Ascending aorta (tissue), 2 donors: ENCODE measurements around the gene SRL. TPM values are rescaled to one million over a fixed set of nuclear protein-coding genes. Genes with fewer than 3 reads are reported as not detected.

Source experiments
- DNase-seq, 2 donors: peaks; one replicate each; pipeline ENCODE4 v3.0.0-alpha.2; 2019; ENCODE audit warnings: low spot score in 2 of 2
- H3K27ac ChIP-seq, 2 donors: fragments of 200-600 bp; sonication (generic); one replicate each; pipeline ENCODE4 v1.5.1; 2016 to 2017; ENCODE audit warnings: mild to moderate bottlenecking in 1 of 2
- H3K27me3 ChIP-seq: fragments of 200-600 bp; sonication (generic); one replicate; pipeline ENCODE4 v1.5.1; 2017
- H3K36me3 ChIP-seq, 2 donors: fragments of 200-600 bp; sonication (generic); one replicate each; pipeline ENCODE4 v1.5.1; 2016
- H3K4me1 ChIP-seq, 2 donors: fragments of 200-600 bp; sonication (generic); one replicate each; pipeline ENCODE4 v1.5.1; 2016 to 2017; ENCODE audit warnings: mild to moderate bottlenecking in 1 of 2
- H3K4me3 ChIP-seq, 2 donors: fragments of 200-600 bp; sonication (generic); one replicate each; pipeline ENCODE4 v1.5.1; 2016 to 2017; ENCODE audit warnings: mild to moderate bottlenecking in 1 of 2
- H3K9me3 ChIP-seq, 2 donors: fragments of 200-600 bp; sonication (generic); one replicate each; pipeline ENCODE4 v1.5.1; 2016
- CTCF ChIP-seq, 3 experiments: fragments of 200-600 bp in 2 of 3; fragments of 450-650 bp in 1 of 3; sonication (generic) in 2 of 3; IDR thresholded peaks; one replicate each; pipeline ENCODE4 v1.5.1; 2016 to 2019; ENCODE audit warnings: antibody characterized with exemption in 3 of 3, mild to moderate bottlenecking in 1 of 3, moderate library complexity in 1 of 3
- intact Hi-C: fragments of 100-400 bp; cut with DNase I; formaldehyde crosslinking; loops from one replicate; pipeline ENCODE4 v1.15.1; 2023
- total RNA-seq: library from RNA; depleted of rRNA; stranded (reverse); fragments of >200 nt; gene quantifications from one replicate; pipeline ENCODE4 v1.1.0, GENCODE V29; 2016

The SRL gene
- total RNA-seq, 1 donor from 2014 or later: 15.6 TPM

GRCh38 chr16:4152267-4152666 is 89.6 kb downstream of the SRL start:
- TF ChIP-seq CTCF (IDR thresholded peaks at IDR 0.05): no peak
- Histone ChIP-seq H3K27ac (no peak overlapping the region), H3K27me3 (no peaks in the 10 kb centered on the region), H3K4me3 (no peak overlapping the region), H3K4me1 (no peaks in the 10 kb centered on the region), H3K9me3 (peaks cover 0 to 5% of the 10 kb centered on the region in 2 donors), H3K36me3 (no peaks in the 10 kb centered on the region)
- DNase-seq: no peak
- intact Hi-C loops: no loop called here

- no peak for TF ChIP-seq CTCF (IDR thresholded peaks at IDR 0.05)
- H3K4me1 ChIP-seq: no peaks in the 10 kb centered on the region
- no peak overlapping the region for H3K27ac ChIP-seq
- H3K27me3 ChIP-seq: no peaks in the 10 kb centered on the region
- DNase-seq: no peak
- no peak overlapping the region for H3K4me3 ChIP-seq
- H3K36me3 ChIP-seq: no peaks in the 10 kb centered on the region
- intact Hi-C loops: no loop called here
- peaks cover 0 to 5% of the 10 kb centered on the region in 2 donors for H3K9me3 ChIP-seq
Measured at GRCh38 chr16:4147236-4147635, 94.6 kb downstream of the SRL start.

- no peaks in the 10 kb centered on the region for H3K4me1 ChIP-seq
- no peaks in the 10 kb centered on the region for H3K27me3 ChIP-seq
- H3K36me3 ChIP-seq: no peaks in the 10 kb centered on the region
- no peak for DNase-seq
- H3K4me3 ChIP-seq: no peak overlapping the region
- TF ChIP-seq CTCF (IDR thresholded peaks at IDR 0.05): no peak
- intact Hi-C loops: no loop called here
- H3K9me3 ChIP-seq: no peaks in the 10 kb centered on the region
- no peak overlapping the region for H3K27ac ChIP-seq
Measured at GRCh38 chr16:4142268-4142667, 99.6 kb downstream of the SRL start.

- Histone ChIP-seq H3K27me3 (no peaks in the 10 kb centered on the region), H3K4me3 (no peak overlapping the region), H3K9me3 (no peaks in the 10 kb centered on the region), H3K27ac (no peak overlapping the region), H3K4me1 (no peaks in the 10 kb centered on the region), H3K36me3 (no peaks in the 10 kb centered on the region)
- no peak for DNase-seq
- TF ChIP-seq CTCF (IDR thresholded peaks at IDR 0.05): no peak
- intact Hi-C loops: no loop called here
Measured at GRCh38 chr16:4141604-4142003, 100.3 kb downstream of the SRL start.

- Histone ChIP-seq H3K9me3 (no peaks in the 10 kb centered on the region), H3K27me3 (no peaks in the 10 kb centered on the region), H3K27ac (no peak overlapping the region), H3K36me3 (no peaks in the 10 kb centered on the region), H3K4me3 (no peak overlapping the region), H3K4me1 (no peaks in the 10 kb centered on the region)
- TF ChIP-seq CTCF (IDR thresholded peaks at IDR 0.05): no peak
- intact Hi-C loops: no loop called here
- DNase-seq: no peak
Measured at GRCh38 chr16:4140652-4141051, 101.2 kb downstream of the SRL start.

GRCh38 chr16:4139968-4140367 is 101.9 kb downstream of the SRL start:
- Histone ChIP-seq H3K4me1 (no peaks in the 10 kb centered on the region), H3K9me3 (no peaks in the 10 kb centered on the region), H3K27me3 (no peaks in the 10 kb centered on the region), H3K4me3 (no peak overlapping the region), H3K27ac (no peak overlapping the region), H3K36me3 (no peaks in the 10 kb centered on the region)
- no peak for TF ChIP-seq CTCF (IDR thresholded peaks at IDR 0.05)
- intact Hi-C loops: no loop called here
- no peak for DNase-seq
